Fibroblast of skin of scalp (primary cell): ENCODE measurements around the gene NATD1.
"Not testable (repeated sequence)": the region's sequence is repeated elsewhere in the genome, so short reads cannot be mapped to it uniquely, and the experiment has no call there.

ENCODE experiments used
- DNase-seq: peaks from one replicate; pipeline ENCODE4 v3.0.0-alpha.2; 2013

NATD1 gene

GRCh38 chr17:21245639-21246084 is 7.5 kb downstream of the NATD1 start:
- no peak for DNase-seq

- no peak for DNase-seq
Observed at GRCh38 chr17:21243516-21244303, 9.5 kb downstream of the NATD1 start.

- DNase-seq = no peak
Observed at GRCh38 chr17:21242780-21243515, 10.3 kb downstream of the NATD1 start.

GRCh38 chr17:21242026-21242697 is 11.0 kb downstream of the NATD1 start:
- DNase-seq = no peak

DNA sequence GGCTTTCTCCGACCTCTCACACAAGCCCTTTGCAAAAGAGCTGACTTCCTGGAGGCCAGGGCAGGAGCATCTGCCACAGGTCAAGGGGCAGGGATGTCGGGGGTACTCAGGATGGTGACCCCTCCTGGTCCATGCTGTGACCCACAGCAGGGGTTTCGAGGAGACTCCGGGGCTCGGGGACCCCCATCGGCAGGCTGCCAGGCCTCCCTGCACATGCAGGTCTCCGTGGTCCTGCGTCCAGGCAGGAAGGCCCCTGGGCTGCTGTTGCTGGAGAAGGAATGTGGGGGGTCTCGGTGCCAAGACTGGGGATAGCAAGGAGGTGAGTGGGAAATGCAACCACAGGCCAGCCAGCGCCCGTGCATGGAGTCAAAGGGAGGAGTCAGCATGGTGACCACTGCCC is 11.6 kb downstream of the NATD1 start:
- DNase-seq = no peak

GRCh38 chr17:21240369-21241055 is 12.7 kb downstream of the NATD1 start:
- DNase-seq = no peak

DNA sequence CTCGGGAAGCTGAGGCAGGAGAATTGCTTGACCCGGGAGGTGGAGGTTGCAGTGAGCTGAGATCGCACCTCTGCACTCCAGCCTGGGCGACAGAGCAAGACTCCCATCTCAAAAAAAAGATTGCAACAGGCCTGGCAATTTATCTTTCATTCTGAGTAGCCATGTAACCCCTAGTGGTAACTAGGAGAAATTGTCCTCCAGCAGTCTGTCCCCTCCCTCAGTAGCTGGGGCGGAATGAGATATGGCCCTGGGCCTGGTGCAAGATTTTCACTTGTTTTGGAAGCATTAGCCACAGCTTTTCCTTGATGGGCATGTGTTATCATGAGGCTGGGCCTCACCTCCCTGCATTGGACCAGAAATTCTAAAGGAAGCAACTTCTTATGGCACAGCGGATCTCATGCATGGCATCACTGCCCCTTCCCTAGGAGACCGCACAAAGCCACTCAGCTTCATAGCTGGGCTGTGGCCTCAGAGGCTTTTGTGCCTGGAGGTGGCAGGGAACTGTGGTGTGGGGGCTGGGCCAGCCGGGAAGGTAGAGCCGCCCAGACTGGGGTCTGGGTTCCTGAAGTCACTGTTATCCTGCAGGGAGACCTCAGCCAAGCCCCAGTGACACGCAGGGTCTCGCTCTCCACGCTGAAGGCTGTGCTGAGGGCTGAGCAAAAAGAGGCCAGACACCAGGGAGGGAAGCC is 13.4 kb downstream of the NATD1 start:
- DNase-seq = peak; percentile 24

DNA sequence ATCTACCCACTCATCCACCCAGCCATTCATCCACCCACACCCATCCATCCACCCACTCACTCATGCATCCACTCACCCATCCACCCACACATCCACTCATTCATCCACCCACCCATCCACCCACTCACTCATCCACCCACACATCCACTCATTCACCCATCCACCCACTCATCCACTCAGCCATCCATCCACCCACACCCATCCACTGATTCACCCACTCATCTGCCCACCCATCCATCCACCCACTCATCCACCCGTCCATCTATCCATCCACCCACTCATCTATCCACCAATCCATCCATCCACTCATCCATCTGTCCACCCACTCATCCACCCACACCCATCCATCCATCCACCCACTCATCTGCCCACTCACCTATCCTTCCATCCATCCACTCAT is 17.3 kb downstream of the NATD1 start:
- no peak for DNase-seq

GRCh38 chr17:21233581-21234347 is 19.4 kb downstream of the NATD1 start:
- DNase-seq = no peak

DNA sequence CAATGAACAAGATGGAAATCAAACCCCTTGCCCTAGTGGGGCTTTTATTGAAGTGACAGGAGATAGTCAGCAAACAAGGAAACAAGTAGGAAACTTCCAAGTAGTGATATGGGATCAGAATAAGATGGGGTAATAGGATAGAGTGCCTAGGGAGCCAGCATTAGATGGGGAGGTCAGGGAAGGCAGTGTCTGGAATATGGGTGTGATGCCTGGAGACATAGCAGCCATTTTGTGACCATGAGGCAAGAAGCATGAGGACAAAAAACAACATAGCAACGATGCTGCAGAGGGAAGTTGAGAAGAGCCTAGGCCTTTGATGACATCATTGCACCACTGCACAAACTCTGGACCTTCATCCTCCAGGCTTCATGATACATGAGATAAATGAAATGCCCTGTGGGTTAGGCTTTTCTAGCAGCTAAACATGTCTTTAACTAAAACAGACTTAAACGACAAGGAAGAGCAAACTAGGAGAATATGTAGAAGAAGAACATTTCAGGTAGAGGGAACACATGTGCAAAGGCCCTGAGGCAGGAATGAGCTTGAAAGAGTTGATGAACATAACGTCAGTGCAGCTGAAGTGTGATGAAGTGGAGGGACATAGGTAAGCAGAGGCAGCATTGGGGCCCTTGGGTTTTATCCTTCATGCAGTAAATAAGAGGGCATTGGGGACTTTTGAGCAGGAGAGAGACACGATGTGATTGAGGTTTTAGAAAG is 21.0 kb downstream of the NATD1 start:
- no peak for DNase-seq

- DNase-seq = no peak
Observed at GRCh38 chr17:21231533-21231932, 21.7 kb downstream of the NATD1 start.

DNA sequence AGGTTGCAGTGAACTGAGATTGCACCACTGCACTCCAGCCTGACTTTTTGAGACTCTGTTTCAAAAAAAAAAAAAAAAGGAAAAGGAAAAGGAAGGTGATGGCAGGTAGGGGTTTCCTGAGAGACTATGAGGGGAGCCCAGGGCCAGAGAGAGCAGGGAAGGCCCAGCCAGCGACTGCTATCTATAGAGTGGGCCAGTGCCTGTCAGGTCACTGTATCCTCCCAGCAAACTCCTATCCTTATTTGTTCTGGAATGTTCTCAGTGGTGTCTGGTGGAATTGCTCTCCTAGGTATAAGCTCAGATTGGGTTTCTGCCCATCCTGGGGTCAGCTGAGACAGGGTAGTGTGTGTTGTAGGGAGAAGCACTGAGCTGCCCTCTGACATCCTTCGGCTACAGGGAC is 24.4 kb downstream of the NATD1 start:
- no peak for DNase-seq

GRCh38 chr17:21228111-21228510 is 25.1 kb downstream of the NATD1 start:
- DNase-seq = no peak

- DNase-seq = not testable (repeated sequence)
Observed at GRCh38 chr17:21227277-21227676, 25.9 kb downstream of the NATD1 start.

GRCh38 chr17:21223086-21223485 is 30.1 kb downstream of the NATD1 start:
- DNase-seq = no peak

GRCh38 chr17:21218831-21219380 is 34.3 kb downstream of the NATD1 start:
- DNase-seq = no peak

DNA sequence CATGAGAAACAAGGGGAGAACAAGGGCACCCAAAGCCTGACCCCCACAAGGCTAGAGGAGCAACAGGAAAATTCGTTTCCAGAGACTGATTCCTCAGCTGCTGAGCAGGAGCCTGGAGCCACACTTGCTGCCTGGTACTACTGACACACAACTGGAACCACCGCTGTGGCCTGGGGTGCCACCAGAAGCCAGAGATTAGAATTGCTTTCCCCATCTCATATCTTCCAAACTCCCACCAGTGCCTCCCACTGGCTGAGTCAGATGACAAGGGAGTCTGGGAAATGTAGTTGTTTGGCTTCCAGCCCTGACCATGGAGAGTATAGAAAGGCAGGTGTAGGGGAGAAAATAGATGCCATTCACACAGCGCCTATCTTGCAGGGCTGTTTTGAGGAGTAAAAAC is 35.1 kb downstream of the NATD1 start:
- peak; percentile 12 for DNase-seq

DNA sequence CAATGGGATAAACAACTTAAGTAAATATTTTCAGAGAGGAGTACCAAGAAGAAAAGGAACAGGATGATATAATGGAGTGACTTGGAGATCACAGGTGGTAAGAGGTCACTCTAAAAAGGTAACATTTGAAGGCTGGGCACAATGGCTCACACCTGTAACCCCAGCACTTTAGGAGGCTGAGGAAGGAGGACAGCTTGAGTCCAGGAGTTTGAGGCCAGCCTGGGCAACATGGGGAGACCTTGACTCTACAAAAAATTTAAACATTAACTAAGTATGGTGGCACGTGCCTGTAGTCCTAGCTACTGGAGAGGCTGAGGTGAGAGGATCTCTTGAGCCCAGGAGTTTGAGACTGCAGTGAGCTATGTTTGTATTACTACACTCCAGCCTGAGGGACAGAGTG is 35.9 kb downstream of the NATD1 start:
- no peak for DNase-seq

DNA sequence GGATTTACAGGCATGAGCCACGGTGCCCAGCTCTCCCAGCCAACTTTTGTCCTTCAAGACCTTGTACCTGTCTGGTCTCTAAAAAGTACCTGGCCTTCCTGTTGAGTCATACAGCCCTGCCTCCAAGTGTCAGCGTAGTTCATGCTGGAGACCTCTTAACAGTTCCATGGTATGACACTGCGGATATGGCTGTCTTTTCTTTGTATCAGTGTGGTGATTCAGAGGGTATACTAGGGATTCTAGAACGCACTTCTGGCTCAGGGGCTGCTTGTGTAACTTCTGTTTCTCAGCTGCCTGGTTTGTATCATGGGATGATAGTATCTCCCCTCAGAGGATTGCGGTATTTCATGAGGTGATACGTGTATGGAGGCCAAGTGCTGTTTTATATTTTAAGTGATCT is 37.3 kb downstream of the NATD1 start:
- DNase-seq = no peak

DNA sequence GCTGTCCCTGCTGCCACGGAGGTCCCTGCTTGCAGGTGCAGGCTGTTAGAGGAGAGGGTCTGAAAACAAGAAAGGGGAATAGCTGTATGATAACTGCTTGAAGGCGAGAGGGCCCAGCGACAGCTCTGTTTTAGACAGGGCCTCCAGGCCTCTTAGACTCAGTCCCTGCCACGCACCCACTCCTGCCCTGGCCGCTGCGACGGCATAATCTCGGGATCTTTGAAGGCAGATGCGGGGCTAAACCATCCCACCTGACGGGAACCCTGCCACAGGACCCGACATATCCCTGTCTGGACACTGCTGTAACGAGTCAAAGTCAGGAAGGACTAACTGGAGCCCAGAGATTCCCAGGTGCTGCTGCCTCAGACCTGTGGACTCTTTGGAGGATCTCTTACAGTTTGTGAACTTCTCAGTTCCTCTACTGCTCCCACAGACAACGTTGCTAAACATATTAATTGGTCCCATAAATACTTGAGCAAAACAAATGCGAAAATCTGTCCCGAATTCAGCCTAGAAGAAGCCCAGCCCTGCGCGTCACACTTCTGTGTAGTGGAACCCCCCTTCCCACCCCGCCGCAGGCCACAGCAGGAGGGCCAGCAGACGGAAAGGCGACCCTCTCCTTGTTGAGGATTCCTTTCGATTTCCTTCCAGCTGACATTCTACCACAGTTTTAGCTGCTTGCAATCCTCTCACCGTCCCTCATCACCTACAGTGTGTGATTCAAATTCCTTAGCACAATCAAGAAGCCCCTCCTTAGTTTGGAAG is 38.3 kb downstream of the NATD1 start:
- peak; percentile 32 for DNase-seq
